Parathyroid adenoma (tissue), 2 donors: ENCODE measurements around the gene LILRB3.
"Not testable (repeated sequence)": the region's sequence is repeated elsewhere in the genome, so short reads cannot be mapped to it uniquely, and the experiment has no call there.

Experiments used
- H2AFZ ChIP-seq: fragments of 300-600 bp; sonication (generic); one replicate; pipeline ENCODE4 v1.7.0; 2017; ENCODE audit warnings: antibody characterized with exemption, mild to moderate bottlenecking
- H3K27ac ChIP-seq: fragments of 300-600 bp; sonication (generic); one replicate; pipeline ENCODE4 v1.7.0; 2017
- H3K27me3 ChIP-seq: fragments of 300-600 bp; sonication (generic); one replicate; pipeline ENCODE4 v1.7.0; 2017; ENCODE audit warnings: low read length; ENCODE audit not compliant: control insufficient read depth, insufficient read depth
- H3K36me3 ChIP-seq: fragments of 300-600 bp; sonication (generic); one replicate; pipeline ENCODE4 v1.7.0; 2017; ENCODE audit warnings: low read length; ENCODE audit not compliant: control insufficient read depth, insufficient read depth
- H3K4me1 ChIP-seq: fragments of 300-600 bp; sonication (generic); one replicate; pipeline ENCODE4 v1.7.0; 2017; ENCODE audit warnings: control low read depth
- H3K4me2 ChIP-seq: fragments of 300-600 bp; sonication (generic); one replicate; pipeline ENCODE4 v1.7.0; 2017; ENCODE audit warnings: low read length
- H3K4me3 ChIP-seq: fragments of 300-600 bp; sonication (generic); one replicate; pipeline ENCODE4 v1.7.0; 2017; ENCODE audit warnings: low read depth, low read length
- H3K79me2 ChIP-seq: fragments of 300-600 bp; sonication (generic); one replicate; pipeline ENCODE4 v1.7.0; 2017; ENCODE audit warnings: control low read depth
- H3K9ac ChIP-seq: fragments of 300-600 bp; sonication (generic); one replicate; pipeline ENCODE4 v1.7.0; 2017; ENCODE audit warnings: mild to moderate bottlenecking
- H3K9me3 ChIP-seq: fragments of 300-600 bp; sonication (generic); one replicate; pipeline ENCODE4 v1.7.0; 2017; ENCODE audit warnings: low read length; ENCODE audit not compliant: control insufficient read depth
- TF ChIP-seq, protein P1 (sequence below): fragments of 300-600 bp; sonication (generic); IDR thresholded peaks from one replicate; pipeline ENCODE4 v1.7.0; 2017; ENCODE audit warnings: antibody characterized with exemption, mild to moderate bottlenecking
- donor health status: primary hyperparathyroidism.

The LILRB3 gene

DNA sequence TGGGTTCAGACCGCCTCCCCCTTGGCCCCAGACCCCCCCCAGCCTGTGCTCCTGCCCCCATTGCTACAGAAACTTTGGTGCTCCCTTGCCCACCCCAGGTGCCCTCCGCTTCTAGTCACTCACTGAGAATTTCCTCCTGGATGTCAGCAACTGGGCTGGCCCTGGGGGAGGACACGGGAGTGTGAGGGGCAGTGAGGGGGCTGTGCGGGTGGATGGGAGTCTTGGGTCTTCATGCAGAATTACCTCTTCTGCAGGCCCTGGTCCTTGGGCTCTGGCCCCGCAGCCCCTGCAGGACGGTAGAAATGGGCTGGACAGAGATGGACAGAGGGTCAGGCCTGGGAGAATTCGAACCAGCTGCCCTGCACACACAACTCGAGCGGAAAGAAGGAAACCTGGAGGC, 29.4 kb upstream of the LILRB3 start:
- H3K9ac ChIP-seq: no peak overlapping the region
- H3K27ac ChIP-seq: no peak overlapping the region
- TF ChIP-seq, protein P1, sequence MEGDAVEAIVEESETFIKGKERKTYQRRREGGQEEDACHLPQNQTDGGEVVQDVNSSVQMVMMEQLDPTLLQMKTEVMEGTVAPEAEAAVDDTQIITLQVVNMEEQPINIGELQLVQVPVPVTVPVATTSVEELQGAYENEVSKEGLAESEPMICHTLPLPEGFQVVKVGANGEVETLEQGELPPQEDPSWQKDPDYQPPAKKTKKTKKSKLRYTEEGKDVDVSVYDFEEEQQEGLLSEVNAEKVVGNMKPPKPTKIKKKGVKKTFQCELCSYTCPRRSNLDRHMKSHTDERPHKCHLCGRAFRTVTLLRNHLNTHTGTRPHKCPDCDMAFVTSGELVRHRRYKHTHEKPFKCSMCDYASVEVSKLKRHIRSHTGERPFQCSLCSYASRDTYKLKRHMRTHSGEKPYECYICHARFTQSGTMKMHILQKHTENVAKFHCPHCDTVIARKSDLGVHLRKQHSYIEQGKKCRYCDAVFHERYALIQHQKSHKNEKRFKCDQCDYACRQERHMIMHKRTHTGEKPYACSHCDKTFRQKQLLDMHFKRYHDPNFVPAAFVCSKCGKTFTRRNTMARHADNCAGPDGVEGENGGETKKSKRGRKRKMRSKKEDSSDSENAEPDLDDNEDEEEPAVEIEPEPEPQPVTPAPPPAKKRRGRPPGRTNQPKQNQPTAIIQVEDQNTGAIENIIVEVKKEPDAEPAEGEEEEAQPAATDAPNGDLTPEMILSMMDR: no peak
- no peaks in the 10 kb centered on the region for H3K27me3 ChIP-seq
- no peaks in the 10 kb centered on the region for H3K36me3 ChIP-seq
- H3K4me3 ChIP-seq: no peak overlapping the region
- no peak overlapping the region for H2AFZ ChIP-seq
- no peaks in the 10 kb centered on the region for H3K4me1 ChIP-seq
- no peak overlapping the region for H3K4me2 ChIP-seq
- H3K79me2 ChIP-seq: no peaks in the 10 kb centered on the region
- no peaks in the 10 kb centered on the region for H3K9me3 ChIP-seq

DNA sequence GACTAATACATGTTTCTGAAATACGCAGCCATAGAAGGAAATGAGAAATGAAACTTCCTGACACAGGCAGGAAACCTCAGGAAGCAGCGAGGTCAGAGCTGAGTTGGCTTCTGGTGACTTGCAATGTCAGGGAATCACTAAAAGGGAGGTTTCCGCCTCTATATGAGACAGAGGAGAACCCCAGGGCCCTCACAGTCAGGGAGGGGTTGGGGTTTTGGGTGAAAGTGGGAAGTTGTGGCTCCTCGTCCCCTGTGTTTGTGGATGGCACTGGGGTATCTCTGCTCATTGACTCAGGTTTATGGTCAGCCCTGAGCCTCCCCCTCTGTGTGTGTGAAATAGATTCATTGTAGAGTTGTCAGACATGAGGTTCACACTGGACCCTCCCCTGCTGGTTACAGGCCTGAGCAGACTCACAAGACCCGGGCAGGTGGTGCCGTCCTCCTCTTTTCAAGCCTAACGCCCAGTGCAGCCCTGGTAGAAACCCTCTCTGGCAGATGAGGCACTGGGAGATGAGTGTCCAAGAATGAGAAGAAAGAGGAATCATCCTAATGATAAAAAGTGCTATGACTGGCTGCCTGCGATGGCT, 25.3 kb upstream of the LILRB3 start:
- no peak overlapping the region for H3K4me3 ChIP-seq
- H3K4me2 ChIP-seq: no peak overlapping the region
- H3K79me2 ChIP-seq: no peaks in the 10 kb centered on the region
- H3K36me3 ChIP-seq: no peaks in the 10 kb centered on the region
- H2AFZ ChIP-seq: no peak overlapping the region
- no peak overlapping the region for H3K9ac ChIP-seq
- no peaks in the 10 kb centered on the region for H3K4me1 ChIP-seq
- no peak overlapping the region for H3K27ac ChIP-seq
- no peaks in the 10 kb centered on the region for H3K27me3 ChIP-seq
- TF ChIP-seq, protein P1: no peak
- H3K9me3 ChIP-seq: no peaks in the 10 kb centered on the region

DNA sequence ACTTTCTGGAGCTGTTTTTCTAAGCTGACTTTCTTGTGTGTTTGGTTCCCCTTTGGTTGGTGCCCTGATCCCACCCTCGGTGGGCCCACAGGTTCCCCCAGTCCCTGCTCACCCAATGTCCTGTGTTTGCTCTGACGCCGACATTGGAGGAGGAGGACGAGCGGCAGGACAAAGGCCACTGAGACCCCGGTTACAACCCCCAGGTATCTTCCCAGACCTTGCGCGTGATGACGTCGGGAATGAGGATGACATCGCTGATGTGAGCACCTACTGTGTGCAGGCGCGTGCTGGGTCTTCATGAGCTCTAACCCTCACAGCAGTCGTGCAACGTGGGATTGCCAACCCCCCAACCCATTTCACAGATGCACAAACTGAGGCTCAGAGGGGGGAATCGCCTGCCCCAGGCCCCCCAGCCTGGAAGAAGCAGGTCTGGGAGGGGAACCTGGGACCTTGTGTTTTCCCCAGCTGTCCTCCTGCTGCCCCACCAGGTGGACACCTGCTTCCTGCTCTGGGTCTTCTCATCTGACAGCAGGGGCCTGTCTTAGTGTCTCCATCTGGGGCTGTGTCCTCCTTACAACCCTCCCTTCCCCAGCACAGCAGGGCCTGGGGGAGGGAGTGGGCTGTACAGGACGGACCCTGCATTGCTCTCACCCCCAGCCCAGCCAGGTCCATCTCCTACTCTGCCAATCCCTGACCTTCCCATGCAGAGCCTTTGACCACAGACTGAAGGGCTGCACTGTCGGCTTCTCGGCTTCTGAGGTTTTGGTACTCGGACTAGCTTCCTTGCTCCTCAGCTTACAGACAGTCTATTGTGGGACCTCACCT, 24.5 kb upstream of the LILRB3 start:
- no peaks in the 10 kb centered on the region for H3K9me3 ChIP-seq
- no peak overlapping the region for H3K27ac ChIP-seq

DNA sequence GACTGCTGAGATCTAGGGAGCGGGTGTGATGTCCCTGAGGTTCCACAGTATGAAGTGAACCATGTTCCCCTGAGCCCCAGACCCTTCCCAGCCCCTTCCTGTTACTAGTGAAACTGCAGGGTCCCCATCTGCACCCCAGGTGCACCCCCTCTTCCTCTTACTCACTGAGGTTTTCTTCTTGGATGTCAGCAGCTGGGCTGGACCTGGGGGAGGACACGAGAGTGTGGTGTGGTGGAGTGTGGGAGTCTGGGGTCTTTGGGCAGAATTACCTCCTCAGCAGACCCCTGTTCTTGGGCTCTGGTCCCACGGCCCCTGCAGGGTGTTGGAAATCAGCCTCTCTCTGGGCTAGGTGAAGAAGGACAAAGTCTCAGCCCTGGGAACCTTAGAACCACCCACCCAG, 23.1 kb upstream of the LILRB3 start:
- no peaks in the 10 kb centered on the region for H3K27me3 ChIP-seq
- no peak overlapping the region for H3K4me2 ChIP-seq
- H3K4me3 ChIP-seq: no peak overlapping the region
- no peaks in the 10 kb centered on the region for H3K4me1 ChIP-seq
- no peak overlapping the region for H3K27ac ChIP-seq
- no peaks in the 10 kb centered on the region for H3K36me3 ChIP-seq
- H3K79me2 ChIP-seq: no peaks in the 10 kb centered on the region
- no peaks in the 10 kb centered on the region for H3K9me3 ChIP-seq
- no peak overlapping the region for H2AFZ ChIP-seq
- TF ChIP-seq, protein P1: no peak
- H3K9ac ChIP-seq: no peak overlapping the region

More for the DNA sequence above, 24.5 kb upstream of the LILRB3 start:
- H3K4me3 ChIP-seq: no peak overlapping the region
- H3K4me2 ChIP-seq: no peak overlapping the region
- H3K36me3 ChIP-seq: no peaks in the 10 kb centered on the region
- no peak overlapping the region for H3K9ac ChIP-seq
- TF ChIP-seq, protein P1: no peak
- H3K27me3 ChIP-seq: no peaks in the 10 kb centered on the region
- H2AFZ ChIP-seq: no peak overlapping the region
- no peaks in the 10 kb centered on the region for H3K79me2 ChIP-seq
- no peaks in the 10 kb centered on the region for H3K4me1 ChIP-seq

DNA sequence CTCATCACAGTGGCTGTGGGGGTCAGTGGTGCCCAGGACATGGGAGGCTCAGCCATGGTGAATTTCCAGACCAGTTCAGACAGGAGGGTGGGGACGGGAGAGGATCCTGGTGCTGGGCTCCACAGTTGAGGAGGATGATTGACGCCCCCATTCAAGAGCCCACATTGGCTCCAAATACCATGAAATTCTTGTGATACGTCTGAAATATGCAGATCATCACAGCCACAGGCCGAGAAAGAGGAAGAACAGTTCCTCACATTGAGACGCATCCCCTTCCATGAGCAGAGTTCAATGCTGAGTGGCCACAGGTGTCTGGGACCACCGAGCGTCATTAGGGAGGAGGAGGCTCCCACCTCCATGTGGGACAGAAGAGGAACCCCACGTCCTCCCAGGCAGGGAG, 21.0 kb upstream of the LILRB3 start:
- not testable (repeated sequence) for H3K9ac ChIP-seq, H3K27me3 ChIP-seq, H3K4me1 ChIP-seq, H3K4me3 ChIP-seq, H3K36me3 ChIP-seq, H3K4me2 ChIP-seq, H3K9me3 ChIP-seq, H3K79me2 ChIP-seq, H2AFZ ChIP-seq, H3K27ac ChIP-seq

DNA sequence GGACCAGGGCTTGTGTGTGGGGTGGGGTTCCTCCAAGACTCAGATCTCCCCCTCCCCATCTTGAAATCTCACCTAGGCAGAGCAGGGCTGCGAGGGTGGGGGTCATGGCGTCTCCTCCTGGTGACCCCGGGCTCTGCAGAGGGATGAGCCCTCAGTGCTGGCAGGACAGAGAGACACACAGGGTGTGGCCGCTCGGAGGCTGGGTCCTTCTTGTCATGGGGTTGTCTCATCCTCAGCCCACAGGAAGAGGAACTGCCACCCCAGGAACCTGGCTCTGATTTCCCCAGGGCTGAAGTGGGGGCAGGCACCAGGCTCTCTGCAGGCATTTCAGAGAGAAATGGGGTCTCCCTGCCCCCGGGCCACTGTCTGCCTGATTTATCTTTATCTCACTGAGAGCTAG, 19.8 kb upstream of the LILRB3 start, which contains the start of gene LILRA6:
TSS of gene LILRA6 (minus strand) at position 145 of the 400 bp plus-strand sequence.
- H3K9ac ChIP-seq, H2AFZ ChIP-seq, H3K27me3 ChIP-seq, H3K27ac ChIP-seq, H3K4me3 ChIP-seq, H3K36me3 ChIP-seq, H3K4me2 ChIP-seq, H3K4me1 ChIP-seq, H3K79me2 ChIP-seq, H3K9me3 ChIP-seq: not testable (repeated sequence)

DNA sequence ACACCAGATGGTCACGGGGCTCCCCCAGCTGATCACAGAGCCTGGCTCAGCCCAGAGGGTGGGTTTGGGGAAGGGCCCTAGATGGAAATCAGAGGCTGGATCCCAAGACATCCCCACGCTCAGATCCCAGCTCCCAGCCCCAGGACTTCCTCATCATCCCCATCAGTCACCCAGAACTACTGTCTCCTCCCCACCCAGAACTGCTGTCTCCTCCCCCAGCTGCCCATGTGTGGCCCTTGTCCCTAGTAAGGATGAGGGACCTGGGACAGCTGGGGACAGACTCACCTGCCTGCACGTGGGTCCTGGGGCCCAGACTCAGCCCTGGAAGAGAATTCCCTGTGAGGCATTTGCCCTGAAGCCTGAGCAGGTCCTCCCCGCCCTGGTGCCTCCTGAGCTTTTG, 19.4 kb upstream of the LILRB3 start:
- not testable (repeated sequence) for H3K4me1 ChIP-seq, H3K4me3 ChIP-seq, H3K27ac ChIP-seq, H3K4me2 ChIP-seq, H3K9ac ChIP-seq, H3K9me3 ChIP-seq, H3K27me3 ChIP-seq, H3K79me2 ChIP-seq, H3K36me3 ChIP-seq, H2AFZ ChIP-seq
